DMS153 treated with DMSO at 0.1 percent for 48 hours (cell line): ENCODE data around the gene CDC42BPA.
"Not testable (repeated sequence)": the region's sequence is repeated elsewhere in the genome, so short reads cannot be mapped to it uniquely, and the experiment has no call there.

Source experiments
- DNase-seq: peaks from one replicate; lab custom pipeline; 2025; ENCODE audit not compliant: unreplicated experiment; lab: John Stamatoyannopoulos, UW

CDC42BPA gene

DNA sequence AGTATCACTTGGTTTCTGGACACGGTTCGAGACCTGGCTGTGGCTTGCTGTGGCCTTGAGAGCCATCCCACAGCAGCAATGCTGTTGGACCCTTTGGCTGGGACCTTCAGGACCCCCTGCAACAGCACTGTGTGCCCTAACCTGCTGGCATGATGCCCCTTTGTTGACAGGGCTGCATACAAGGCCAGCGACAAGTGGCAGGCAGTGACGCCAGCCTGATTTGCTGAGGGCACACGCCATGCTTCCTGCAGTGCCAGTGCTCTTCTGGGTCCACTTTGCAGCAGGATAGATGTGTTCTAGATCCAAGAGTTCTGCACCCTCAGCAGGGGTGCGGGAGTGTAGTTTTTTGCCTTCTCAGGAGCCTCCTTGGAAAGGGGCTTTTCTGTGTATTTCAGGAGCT lies 345.4 kb downstream of the CDC42BPA start:
- DNase-seq, result no peak

DNA sequence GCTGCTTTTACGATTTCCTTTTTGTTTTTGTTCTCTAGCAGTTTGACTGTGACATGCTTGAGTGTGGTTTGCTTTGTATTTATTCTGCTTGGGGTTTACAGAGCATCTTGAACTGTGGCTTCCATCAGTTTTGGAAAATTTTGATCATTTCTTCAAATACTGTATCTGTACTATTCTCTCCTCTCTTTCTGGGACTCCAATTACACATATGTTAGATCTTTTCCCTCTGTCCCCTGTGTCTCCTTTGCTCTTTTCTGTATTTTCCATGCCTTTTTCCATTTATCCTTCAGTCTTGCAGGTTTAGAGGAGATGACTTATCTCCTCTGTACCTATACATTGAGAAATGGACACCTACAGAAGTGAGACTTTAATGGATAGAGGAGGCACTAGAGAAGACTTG lies 346.5 kb downstream of the CDC42BPA start:
- DNase-seq, result no peak

DNA sequence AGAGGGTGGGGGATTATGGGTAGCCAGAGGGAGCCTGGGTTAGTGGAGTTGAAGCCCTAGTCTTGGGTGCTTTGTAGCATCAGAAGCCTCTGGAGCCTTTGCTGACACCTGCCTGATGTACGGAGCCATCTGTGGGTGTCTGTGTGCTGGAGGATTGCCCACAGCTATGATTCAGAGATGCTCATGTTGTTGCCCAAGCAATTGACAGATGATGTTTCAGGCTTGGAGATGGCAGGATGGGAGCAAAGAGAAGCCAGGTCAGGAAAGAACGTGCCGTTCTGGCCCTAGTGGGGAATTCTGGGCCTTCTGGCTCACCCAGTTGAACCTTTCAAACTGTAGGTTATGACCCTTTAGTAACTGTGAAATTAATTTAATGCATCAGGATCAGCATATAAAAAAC lies 350.6 kb downstream of the CDC42BPA start:
- no peak for DNase-seq

DNA sequence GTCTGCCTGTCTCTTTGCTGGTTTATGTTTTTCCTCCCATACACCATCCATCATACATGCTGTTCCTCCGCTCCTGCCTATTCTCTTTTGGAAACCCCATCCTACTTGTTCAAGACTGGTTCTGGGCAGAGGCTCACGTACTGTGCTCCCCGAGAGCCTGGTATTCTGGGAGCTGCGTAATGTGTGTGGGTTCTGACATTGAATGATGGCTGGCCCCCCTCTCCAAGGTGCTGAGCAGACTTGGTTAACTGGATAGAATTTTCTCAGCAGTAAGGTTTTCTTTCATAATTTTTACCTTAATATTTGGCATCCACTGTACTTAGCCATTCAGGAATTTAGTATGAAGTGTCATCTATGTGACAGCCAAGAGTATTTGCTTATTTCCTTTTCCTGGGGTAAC lies 351.6 kb downstream of the CDC42BPA start:
- DNase-seq, result no peak

DNA sequence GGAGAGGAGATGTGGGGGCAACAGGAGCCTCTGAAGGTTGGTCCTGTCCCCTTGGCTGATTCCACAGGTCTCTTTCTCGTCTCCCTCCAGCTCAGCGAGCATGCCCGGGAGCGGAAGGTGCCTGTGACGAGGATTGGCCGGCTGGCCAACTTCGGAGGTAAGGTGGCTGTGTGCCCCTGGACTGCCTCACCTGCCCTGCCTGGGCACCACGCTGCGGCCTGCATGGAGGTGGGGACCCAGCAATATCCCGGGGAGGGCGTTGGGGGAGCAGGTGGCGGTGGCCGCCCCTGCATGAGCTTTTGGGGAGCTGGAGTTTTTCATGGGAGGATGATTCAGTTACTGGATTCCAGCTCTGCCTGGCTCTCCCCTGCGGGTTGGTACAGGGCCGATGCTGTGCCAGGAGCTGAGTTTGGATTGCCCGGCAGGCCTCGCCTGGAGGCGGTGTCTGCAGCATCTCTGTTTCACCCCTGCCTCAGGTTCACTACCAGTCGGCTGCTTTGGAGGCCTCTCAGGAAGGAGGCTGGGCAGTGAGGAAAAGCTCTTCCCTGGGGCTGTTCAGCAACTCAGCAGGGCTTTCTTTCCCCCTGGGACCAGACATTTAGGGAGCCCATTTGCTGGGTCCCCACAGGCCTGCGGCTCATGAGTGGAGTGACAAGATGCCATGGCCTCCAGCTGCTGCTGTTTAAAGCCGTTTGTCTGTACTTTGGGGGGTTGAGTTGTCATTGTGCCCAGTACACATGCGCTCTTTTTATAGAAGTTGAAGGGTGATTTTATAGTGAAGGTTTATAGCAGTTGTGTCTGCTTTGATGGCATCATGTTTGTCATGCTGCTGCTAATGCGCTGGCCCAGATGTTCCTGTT lies 352.5 kb downstream of the CDC42BPA start:
- DNase-seq, result no peak

DNA sequence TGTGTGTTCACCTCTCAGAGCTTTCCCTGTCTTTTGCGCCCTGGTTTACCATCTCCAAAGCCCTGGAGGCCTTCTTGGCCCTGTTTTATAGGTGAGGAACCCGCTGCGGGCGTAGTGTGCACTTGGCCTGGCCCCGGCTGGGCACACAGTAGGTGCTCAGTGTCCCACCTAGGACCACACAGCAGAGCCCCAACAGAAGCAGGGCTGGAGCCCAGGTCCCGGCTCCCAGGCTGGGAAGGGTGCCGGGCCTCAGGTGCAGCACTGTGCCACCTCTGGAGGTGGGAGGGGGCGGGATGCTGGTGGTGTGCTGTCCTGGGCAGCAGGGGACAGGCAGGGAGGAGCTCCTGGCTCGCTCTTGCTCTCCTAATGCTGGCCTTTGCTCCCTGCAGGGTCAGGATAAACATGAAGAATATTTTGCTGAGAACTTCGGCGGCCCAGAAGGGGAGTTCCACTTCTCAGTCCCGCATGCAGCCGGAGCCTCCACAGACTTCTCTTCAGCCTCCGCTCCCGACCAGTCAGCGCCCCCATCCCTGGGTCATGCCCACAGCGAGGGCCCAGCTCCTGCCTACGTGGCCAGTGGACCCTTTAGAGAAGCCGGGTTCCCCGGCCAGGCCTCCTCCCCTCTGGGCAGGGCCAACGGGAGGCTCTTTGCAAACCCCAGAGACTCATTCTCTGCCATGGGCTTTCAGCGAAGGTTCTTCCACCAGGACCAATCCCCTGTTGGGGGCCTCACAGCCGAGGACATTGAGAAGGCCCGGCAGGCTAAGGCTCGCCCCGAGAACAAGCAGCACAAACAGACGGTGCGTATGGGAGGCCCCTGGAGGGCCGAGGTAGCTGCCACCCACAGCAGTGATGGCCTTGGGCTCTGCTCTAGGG lies 353.4 kb downstream of the CDC42BPA start:
- no peak for DNase-seq

DNA sequence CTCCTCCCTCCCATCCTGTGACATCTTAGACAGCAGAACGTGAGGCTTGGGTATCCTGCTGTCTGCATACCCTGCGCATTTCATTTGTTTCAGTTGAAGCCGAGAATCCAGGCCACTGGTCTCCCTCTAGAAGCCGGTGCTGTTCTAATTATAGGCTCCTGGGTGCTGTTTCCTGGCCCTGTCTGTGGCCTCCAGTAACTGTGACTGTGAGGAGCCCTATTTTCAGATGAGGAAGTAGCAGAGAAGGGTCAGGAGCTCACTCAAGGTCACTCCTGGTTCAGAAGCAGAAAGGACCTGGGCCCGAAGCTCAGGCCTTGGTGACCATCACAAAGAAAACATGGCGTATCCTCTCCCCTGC lies 354.2 kb downstream of the CDC42BPA start:
- DNase-seq, result no peak

DNA sequence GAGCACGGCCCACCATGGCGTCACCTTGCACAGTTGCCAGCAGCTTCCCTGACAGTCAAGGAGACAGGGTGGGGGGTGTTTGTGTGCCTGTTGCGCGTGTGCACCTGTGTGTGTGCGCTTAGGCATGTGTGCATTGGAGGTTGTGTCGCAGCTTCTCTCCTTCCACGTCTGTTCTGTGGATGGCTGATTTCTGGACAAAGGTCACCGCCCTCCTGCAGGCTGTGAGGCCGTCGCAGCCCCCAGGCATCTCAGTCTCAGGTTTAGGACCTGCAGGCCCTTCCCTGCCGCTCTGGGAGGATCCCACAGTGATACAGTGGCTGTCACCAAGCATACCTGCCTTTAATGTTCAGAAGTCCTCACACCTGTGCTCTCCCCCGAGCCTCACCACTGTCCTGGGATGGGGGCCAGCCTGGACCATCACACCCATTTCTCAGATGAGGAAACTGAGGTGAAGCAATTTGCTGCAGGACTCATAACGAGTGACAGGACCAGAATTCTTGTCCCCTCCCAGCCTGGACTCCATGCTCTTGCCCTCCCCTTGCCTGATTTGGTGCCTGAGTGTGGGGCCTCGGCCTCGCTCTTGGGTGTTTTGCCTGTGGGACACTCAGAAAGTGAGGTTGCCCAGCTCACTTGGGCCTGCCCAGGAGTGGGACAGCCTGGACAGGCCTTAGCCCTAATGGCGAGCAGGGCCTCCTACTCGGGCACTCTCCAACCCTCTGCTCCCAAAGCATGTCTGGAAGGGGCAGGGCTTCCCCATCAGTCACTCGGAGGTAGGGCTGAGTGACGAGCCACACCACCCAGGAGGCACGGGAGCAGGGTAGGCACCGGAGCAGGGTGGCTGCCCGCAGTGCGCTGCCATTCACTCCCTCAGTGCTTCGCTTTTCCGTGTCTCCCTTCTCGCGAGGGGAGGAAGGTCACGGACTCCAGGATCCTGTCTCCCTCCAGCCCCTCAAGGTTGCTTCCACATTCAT lies 355.6 kb downstream of the CDC42BPA start:
- DNase-seq, result no peak

DNA sequence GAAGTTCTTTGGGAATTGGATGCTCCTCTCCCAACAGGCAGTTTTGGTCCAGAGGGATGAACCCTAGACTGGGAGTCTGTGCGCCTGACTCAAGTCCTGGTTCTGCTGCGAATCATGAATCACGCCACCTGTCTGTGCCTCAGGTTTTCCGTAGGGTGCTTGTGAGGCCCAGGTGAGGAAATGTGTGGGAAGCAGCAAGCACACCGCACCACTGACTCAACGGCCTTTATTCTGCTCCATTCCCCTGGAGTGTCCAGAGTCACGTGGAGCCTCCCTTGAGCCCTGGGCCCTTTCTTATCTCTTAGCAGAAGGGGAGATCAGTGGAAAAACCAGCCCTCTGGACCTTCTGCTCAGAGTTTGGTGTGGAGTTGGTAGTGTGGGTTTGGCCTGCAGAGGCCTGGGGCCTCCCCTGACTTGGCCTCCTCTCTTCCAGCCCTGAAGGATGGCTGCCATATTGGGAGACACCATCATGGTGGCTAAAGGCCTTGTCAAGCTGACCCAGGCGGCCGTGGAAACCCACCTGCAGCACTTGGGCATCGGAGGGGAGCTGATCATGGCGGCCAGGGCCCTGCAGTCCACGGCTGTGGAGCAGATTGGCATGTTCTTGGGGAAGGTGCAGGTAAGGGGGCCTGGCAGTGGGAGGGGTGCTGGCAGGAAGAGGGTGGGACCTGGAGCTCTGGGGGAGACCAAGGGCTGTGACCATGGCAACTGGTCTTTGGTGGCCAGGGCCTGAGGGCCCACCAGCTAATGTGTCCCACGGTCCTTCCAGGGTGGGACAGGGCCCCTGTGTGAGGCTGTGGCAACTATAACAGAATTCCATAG lies 357.1 kb downstream of the CDC42BPA start:
- no peak for DNase-seq

DNA sequence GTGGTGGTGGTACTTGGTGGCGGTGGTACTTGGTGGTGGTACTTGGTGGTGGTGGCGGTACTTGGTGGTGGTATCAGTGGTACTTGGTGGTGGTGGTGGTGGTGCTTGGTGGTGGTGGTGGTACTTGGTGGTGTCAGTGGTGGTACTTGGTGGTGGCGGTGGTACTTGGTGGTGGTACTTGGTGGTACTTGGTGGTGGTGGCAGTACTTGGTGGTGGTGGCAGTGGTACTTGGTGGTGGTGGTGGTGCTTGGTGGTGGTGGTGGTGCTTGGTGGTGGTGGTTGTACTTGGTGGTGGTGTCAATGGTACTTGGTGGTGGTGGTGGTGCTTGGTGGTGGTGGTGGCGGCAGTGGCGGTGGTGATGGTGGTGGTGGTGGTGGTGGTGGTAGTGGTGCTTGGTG lies 358.0 kb downstream of the CDC42BPA start:
- no peak for DNase-seq

DNA sequence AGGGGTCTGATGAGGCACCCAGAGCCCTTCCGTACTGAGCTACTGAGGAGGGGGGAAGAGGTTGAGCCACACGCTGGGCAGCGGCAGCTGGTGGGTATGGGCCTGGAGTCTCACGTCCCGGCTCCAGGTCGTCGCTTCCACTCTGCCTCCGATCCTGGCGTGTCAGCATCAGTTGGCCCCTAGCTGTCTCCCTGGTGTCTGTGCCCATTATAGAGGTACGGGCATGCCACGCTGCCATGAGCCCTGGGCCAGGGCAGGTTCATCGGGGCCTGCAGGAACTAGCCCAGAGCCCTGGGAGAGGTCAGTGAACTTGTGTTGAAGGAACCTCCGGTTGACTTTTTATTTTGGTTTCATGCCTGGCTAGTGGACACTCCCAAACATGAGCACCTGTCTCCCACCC lies 360.0 kb downstream of the CDC42BPA start:
- DNase-seq, result no peak

DNA sequence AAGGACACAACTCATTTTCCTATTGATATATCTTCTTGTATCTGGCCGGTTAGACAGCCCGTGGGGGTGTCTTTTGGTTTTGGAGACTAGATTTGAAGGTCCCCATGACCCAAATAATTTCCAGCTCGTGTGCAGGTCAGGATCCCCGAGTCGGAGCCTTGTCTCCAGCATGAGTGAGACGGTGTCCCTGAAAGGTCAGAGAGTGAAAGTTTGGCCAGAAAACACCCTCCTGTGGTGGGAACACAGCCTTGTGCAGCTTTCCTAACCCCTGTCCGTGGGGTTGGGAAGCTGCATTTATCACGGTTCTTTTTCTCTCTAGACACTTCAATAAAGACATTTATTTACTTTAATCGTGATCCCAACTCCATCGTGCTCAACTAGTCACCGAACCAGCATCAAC lies 360.6 kb downstream of the CDC42BPA start:
- DNase-seq, result no peak

DNA sequence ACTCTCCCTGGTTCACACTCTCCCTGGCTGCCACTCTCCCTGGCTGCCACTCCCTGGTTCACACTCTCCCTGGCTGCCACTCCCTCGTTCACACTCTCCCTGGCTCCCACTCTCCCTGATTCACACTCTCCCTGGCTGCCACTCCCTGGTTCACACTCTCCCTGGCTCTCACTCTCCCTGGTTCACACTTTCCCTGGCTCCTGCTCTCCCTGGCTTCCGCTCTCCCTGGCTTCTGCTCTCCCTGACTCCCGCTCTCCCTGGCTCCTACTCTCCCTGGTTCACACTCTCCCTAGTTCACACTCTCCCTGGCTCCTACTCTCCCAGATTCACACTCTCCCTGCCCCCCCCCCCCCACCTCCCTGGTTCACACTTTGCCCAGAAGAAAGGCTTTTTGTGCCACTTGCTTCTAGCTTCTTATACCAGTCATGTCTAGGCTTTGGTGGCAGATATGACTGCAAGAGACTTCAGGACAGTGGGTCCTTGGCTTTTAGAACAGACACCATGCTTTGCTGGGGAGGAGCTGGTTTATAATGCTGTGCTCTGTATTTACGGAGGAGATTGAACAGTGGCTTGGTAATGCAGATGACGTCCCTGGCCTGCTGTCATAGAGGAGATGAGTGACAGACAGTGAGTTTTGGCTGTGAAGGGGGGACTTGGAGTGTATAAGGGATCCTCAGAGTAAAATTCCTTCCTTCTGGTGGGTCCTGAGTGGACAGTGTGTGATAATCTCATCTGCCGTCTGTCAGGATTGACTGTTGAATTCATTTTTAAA lies 361.2 kb downstream of the CDC42BPA start:
- no peak for DNase-seq

DNA sequence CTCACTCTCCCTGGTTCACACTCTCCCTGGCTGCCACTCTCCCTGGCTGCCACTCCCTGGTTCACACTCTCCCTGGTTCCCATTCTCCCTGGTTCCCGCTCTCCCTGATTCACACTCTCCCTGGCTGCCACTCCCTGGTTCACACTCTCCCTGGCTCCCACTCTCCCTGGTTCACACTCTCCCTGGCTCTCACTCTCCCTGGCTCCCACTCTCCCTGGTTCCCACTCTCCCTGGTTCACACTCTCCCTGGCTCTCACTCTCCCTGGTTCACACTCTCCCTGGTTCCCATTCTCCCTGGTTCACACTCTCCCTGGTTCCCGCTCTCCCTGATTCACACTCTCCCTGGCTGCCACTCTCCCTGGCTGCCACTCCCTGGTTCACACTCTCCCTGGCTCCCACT lies 362.4 kb downstream of the CDC42BPA start:
- not testable (repeated sequence) for DNase-seq

DNA sequence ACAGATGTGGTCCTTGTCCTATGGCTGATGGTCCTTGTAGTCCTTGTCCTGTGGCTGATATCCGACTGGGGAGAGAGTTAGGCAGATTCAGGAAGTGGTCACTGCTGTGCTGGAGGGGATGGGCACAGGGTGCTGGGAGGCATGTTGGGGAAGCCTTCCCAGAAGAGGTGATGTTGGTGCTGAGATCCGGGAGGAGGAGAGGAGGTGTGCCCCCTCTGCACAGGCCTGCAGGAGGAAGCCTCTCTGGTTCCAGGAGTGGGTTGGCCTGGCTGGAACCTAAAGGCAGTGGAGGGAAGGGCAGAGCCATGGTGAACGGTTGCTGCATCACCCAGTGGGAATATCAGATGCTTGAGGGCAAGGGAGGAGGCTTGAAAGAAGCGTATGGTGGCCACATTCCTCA lies 363.5 kb downstream of the CDC42BPA start:
- DNase-seq, result no peak

DNA sequence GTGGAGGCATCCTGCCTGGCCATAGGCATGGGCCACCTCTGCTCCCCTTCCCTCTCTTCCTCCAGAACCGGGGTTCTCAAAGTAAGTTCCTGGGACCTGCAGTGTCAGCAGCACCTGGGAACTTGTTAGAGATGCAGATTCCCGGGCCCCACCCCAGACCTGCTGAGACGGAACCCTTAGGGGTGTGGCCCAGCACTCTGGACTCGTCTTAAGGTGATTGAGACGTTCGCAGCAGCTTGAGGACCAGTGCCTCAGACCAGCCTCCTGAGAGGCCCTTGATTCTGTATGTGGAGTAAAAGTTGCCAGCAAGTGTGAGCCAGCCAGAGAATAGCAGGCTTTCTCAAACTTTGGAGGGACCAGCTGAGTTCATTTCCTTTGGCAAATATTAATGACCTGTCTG lies 364.0 kb downstream of the CDC42BPA start:
- no peak for DNase-seq

DNA sequence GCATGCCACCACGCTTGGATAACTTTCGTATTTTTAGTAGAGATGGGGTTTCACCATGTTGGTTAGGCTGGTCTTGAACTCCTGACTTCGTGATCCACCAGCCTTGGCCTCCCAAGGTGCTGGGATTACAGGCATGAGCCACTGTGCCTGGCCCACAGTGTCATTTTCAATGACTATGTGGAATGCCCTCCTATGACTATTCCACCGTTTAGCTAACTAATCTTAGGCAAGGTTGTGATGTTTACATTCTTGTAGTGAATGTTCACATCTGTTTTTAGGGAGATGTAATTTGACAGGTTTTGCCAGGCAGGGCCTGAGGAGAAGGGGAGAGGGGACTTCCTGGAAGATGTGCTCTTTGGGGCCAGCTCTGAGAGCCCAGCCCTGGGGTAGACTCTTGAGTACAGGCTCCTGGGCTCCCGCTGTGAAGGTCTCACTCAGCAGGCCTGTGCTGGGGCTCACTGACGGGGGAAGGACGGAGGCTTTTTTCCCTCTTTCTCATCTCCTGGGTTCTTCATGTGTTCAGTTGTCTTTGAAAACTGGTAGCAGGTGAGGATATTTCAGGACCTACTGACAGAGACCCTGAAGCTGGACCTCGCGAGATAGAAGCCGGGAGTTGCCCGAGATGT lies 365.0 kb downstream of the CDC42BPA start:
- DNase-seq, result no peak

DNA sequence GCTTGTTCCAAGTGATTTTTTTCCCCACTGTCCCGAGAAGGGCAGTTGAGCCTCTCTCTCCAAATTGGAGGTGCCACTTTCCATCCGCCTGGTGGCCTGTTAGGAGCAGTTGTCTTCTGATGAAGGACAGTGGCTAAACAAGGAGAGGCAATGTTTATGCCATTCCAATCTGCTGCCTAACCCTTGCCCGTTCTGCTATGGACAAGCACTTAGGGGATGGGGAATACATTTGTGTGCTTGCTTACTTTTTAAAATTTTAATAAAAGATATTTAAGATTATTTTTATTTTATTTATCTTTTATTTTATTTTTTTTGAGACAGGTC lies 366.2 kb downstream of the CDC42BPA start:
- no peak for DNase-seq
